Measurements from ENCODE around the gene CBR1. TPM values are rescaled to one million over a fixed set of nuclear protein-coding genes. Genes with fewer than 3 reads are reported as not detected.

Gene CBR1
- total RNA-seq: 34.1 TPM

DNA sequence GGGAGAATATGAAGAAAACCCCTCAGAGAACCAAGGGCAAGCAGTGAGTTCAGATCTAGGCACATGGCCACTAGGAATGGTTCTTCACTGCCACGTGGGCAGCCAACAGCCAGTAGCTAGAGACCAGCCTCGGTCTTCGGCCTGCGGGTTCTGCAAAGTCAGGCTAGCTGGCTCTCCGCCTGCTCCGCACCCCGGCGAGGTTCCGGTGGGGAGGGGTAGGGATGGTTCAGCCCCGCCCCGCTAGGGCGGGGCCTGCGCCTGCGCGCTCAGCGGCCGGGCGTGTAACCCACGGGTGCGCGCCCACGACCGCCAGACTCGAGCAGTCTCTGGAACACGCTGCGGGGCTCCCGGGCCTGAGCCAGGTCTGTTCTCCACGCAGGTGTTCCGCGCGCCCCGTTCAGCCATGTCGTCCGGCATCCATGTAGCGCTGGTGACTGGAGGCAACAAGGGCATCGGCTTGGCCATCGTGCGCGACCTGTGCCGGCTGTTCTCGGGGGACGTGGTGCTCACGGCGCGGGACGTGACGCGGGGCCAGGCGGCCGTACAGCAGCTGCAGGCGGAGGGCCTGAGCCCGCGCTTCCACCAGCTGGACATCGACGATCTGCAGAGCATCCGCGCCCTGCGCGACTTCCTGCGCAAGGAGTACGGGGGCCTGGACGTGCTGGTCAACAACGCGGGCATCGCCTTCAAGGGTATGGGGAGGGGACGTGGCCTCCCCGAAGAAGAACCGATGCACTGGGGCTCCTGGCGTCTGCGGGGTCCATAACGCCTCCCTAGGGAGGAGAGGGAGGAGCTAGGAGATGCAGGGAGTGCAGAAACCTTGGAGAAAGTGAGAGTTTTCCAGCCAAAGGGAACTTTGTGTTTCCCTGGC lies at the start of gene CBR1:
TSS of gene CBR1 (plus strand) at position 312 of the 871 bp plus-strand sequence. CDS start at position 404, 92 bp downstream.

DNA sequence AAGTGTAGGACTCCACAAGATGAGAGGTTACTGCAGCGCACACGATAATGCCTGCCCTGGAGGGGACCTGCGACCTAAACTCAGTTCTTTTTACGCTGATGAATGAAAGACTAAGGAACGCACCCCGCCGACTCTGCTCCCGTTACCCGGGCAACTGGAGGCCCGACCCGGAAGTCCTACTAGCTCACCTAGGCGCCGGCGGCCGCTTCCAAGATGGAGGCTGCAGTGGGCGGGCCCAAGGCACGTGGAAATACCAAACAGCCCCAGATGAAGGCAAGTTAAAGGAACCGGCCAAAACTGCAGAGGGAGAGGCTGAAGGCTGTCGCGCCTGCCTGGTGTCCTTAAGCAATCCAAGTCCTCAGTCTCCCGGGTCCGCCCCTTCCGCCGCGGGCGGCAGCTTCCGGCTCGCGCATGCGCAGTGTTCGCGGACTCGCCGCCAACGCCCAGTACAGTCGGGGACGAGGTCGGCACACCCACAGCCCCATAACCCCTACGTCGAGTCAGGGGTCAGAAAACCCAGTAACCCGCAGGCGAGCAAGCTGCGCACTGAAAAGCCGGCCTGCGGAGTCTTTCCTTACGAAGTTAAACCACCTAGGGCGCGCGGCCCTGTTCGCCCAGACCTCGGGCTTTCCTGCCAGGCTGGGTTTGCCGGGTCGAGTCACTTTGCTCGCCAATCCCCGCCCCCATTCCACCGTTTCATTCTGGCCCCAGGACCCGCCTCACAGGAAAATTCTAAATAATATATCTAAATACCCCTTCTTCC lies 9.5 kb upstream of the CBR1 start, which contains the start of gene SETD4:
TSS of gene SETD4 (minus strand) at position 368 of the 763 bp plus-strand sequence. CDS start 1,638 bp downstream, outside the sequence.

Small RNA genes within 50 kb of the gene (small RNA-seq; reads per million reads assigned to genes)
- gene RNU6-992P: not detected

Other genes starting within 250 kb of the CBR1 start
- gene SETD4, start 9.5 kb upstream of the CBR1 start, total RNA-seq: 33.7 TPM
- 2.1 TPM for gene CBR3, start 65.1 kb downstream of the CBR1 start, total RNA-seq
- 32.3 TPM for gene DOP1B, start 86.8 kb downstream of the CBR1 start, total RNA-seq